GM23338 (cell line): ENCODE data around the gene KRTAP5-2. TPM values are rescaled to one million over a fixed set of nuclear protein-coding genes. Genes with fewer than 3 reads are reported as not detected.

Source experiments
- ATAC-seq: fragments of 200-7000 bp; cut with Tn5 transposase; 3 replicates; pipeline ENCODE4 v1.9.1; 2020
- DNase-seq: peaks from one replicate; pipeline ENCODE4 v3.0.0-alpha.2; 2015; ENCODE audit warnings: low spot score
- H2AFZ ChIP-seq: fragments of 200-600 bp; sonication (generic); 2 replicates; pipeline ENCODE4 v1.8.0; 2016; ENCODE audit warnings: antibody characterized with exemption, mild to moderate bottlenecking, moderate library complexity
- H3F3A ChIP-seq: fragments of 200-600 bp; sonication (generic); replicated peaks from 2 replicates; pipeline ENCODE4 v1.8.0; 2017; ENCODE audit warnings: antibody characterized with exemption, mixed run types, low read depth
- H3K27ac ChIP-seq: fragments of 200-600 bp; sonication (generic); 2 replicates; pipeline ENCODE4 v1.6.1; 2016; ENCODE audit warnings: low read depth
- H3K27me3 ChIP-seq: fragments of 200-600 bp; sonication (generic); 2 replicates; pipeline ENCODE4 v1.8.0; 2016; ENCODE audit warnings: mild to moderate bottlenecking, mixed run types, moderate library complexity; ENCODE audit not compliant: insufficient read depth
- H3K36me3 ChIP-seq: fragments of 200-600 bp; sonication (generic); 2 replicates; pipeline ENCODE4 v1.8.0; 2016; ENCODE audit warnings: mild to moderate bottlenecking; ENCODE audit not compliant: insufficient read depth
- H3K4me1 ChIP-seq: fragments of 200-600 bp; sonication (generic); 2 replicates; pipeline ENCODE4 v1.8.0; 2016; ENCODE audit warnings: mild to moderate bottlenecking, moderate library complexity; ENCODE audit not compliant: insufficient read depth
- H3K4me2 ChIP-seq: fragments of 200-600 bp; sonication (generic); 2 replicates; pipeline ENCODE4 v1.7.1; 2017; ENCODE audit warnings: mixed run types
- H3K4me3 ChIP-seq: fragments of 200-600 bp; sonication (generic); 2 replicates; pipeline ENCODE4 v1.6.1; 2016; ENCODE audit warnings: mixed run types
- H3K79me2 ChIP-seq: fragments of 200-600 bp; sonication (generic); replicated peaks from 2 replicates; pipeline ENCODE4 v1.8.0; 2017; ENCODE audit warnings: mild to moderate bottlenecking; ENCODE audit not compliant: insufficient read depth
- H3K9me2 ChIP-seq: fragments of 200-600 bp; sonication (generic); 2 replicates; pipeline ENCODE4 v1.8.0; 2017; ENCODE audit not compliant: insufficient read depth
- H4K20me1 ChIP-seq: fragments of 200-600 bp; sonication (generic); replicated peaks from 2 replicates; pipeline ENCODE4 v1.8.0; 2017; ENCODE audit warnings: mild to moderate bottlenecking; ENCODE audit not compliant: insufficient read depth
- H3K27ac Mint-ChIP-seq: 2 replicates; pipeline ENCODE4 v1.8.0; 2020; ENCODE audit warnings: inconsistent platforms, mild to moderate bottlenecking, moderate library complexity, mixed read lengths
- H3K27me3 Mint-ChIP-seq: 3 replicates; pipeline ENCODE4 v1.8.0; 2022; ENCODE audit warnings: low read depth, mild to moderate bottlenecking, moderate library complexity, mixed read lengths, inconsistent platforms; ENCODE audit not compliant: insufficient read depth, poor library complexity
- H3K36me3 Mint-ChIP-seq: 3 replicates; pipeline ENCODE4 v1.8.0; 2021; ENCODE audit warnings: low read depth, mild to moderate bottlenecking, inconsistent platforms, moderate library complexity, mixed read lengths
- H3K4me1 Mint-ChIP-seq: 3 replicates; pipeline ENCODE4 v1.8.0; 2020; ENCODE audit warnings: mild to moderate bottlenecking, inconsistent platforms, mixed read lengths
- H3K4me3 Mint-ChIP-seq: 3 replicates; pipeline ENCODE4 v1.8.0; 2021; ENCODE audit warnings: moderate library complexity, mild to moderate bottlenecking, inconsistent platforms, mixed read lengths
- H3K9me3 Mint-ChIP-seq: 3 replicates; pipeline ENCODE4 v1.8.0; 2020; ENCODE audit warnings: moderate library complexity, mild to moderate bottlenecking, inconsistent platforms, mixed read lengths
- CREB1 ChIP-seq: fragments of 250-450 bp; sonication (Bioruptor Pico); IDR thresholded peaks from 2 replicates; pipeline ENCODE4 v1.5.0; 2020; ENCODE audit warnings: low read depth, mild to moderate bottlenecking, moderate library complexity
- CTCF ChIP-seq, 2 experiments: fragments of 200-600 bp in 1 of 2; sonication (generic) in 1 of 2; conservative IDR thresholded peaks; 2 replicates each; pipeline versions ENCODE4 v1.5.1 to v1.6.1; 2016 to 2017; ENCODE audit warnings: antibody characterized with exemption in 2 of 2, low read depth in 2 of 2, mild to moderate bottlenecking in 2 of 2, moderate library complexity in 1 of 2
- EZH2phosphoT487 ChIP-seq: fragments of 200-600 bp; sonication (generic); IDR thresholded peaks from one replicate; pipeline ENCODE4 v1.8.1; 2018; ENCODE audit warnings: antibody characterized with exemption; ENCODE audit not compliant: unreplicated experiment
- NANOG ChIP-seq: IDR thresholded peaks from 2 replicates; pipeline ENCODE4 v1.6.1; 2016; ENCODE audit warnings: antibody characterized with exemption, borderline replicate concordance
- POLR2AphosphoS5 ChIP-seq: IDR thresholded peaks from 2 replicates; pipeline ENCODE4 v1.6.1; 2016; ENCODE audit warnings: antibody characterized with exemption, low read depth
- REST ChIP-seq: IDR thresholded peaks from one replicate; pipeline ENCODE4 v1.6.1; 2018; ENCODE audit warnings: antibody characterized with exemption; ENCODE audit not compliant: unreplicated experiment
- ZNF114 ChIP-seq: fragments of 250-450 bp; sonication (Bioruptor Pico); IDR thresholded peaks from 2 replicates; pipeline ENCODE4 v1.5.0; 2020; ENCODE audit warnings: mild to moderate bottlenecking, moderate library complexity
- ZNF331 ChIP-seq: fragments of 250-450 bp; sonication (Bioruptor Pico); IDR thresholded peaks from 2 replicates; pipeline ENCODE4 v1.5.0; 2020; ENCODE audit warnings: low read depth, mild to moderate bottlenecking, moderate library complexity
- ZNF462 ChIP-seq: fragments of 250-450 bp; sonication (Bioruptor Pico); IDR thresholded peaks from 2 replicates; pipeline ENCODE4 v1.5.0; 2020; ENCODE audit warnings: mild to moderate bottlenecking, moderate library complexity
- polyA plus RNA-seq: library from polyadenylated mRNA; unstranded; fragments of >200 nt; fragmentation: Nextera tagmentation; extraction: Ambion mirVana; gene quantifications from 2 replicates; pipeline ENCODE4 v1.2.1, GENCODE V29; 2016
- total RNA-seq: library from RNA; depleted of rRNA; stranded (reverse); fragments of >200 nt; shearing (Covaris generic); gene quantifications from 2 replicates; pipeline ENCODE4 v1.2.3, GENCODE V29; 2014

The KRTAP5-2 gene
- total and polyA plus RNA-seq, 2 experiments from 2014 or later: not detected

- no peak overlapping the region for H3K4me3 Mint-ChIP-seq
- Histone ChIP-seq H3K27ac (no peak overlapping the region), H3K4me2 (no peak overlapping the region), H3F3A (peaks cover 5% of the 10 kb centered on the region; the same call in 1 of the 2 replicates), H2AFZ (no peak overlapping the region), H3K4me3 (no peak overlapping the region), H3K36me3 (no peaks in the 10 kb centered on the region), H3K27me3 (peaks cover 26% of the 10 kb centered on the region), H3K9me2 (no peaks in the 10 kb centered on the region), H3K4me1 (peaks cover 27% of the 10 kb centered on the region), H4K20me1 (no peaks in the 10 kb centered on the region), H3K79me2 (no peaks in the 10 kb centered on the region)
- H3K36me3 Mint-ChIP-seq: no peaks in the 10 kb centered on the region
- no peak for TF ChIP-seq POLR2AphosphoS5
- peak; percentile 45 to 53 for TF ChIP-seq CTCF (conservative IDR thresholded peaks at IDR 0.05; ENCODE audit: low read depth in 2 of 2)
- H3K9me3 Mint-ChIP-seq: no peaks in the 10 kb centered on the region
- H3K27me3 Mint-ChIP-seq: peaks cover 24% of the 10 kb centered on the region
- H3K4me1 Mint-ChIP-seq: peaks cover 21% of the 10 kb centered on the region
- DNase-seq: no peak
- no peak overlapping the region for H3K27ac Mint-ChIP-seq
- no peak for ATAC-seq
These were observed 31.6 kb downstream of the KRTAP5-2 start for GRCh38 chr11:1566381-1567051.

- peaks cover 25% of the 10 kb centered on the region for H3K4me1 ChIP-seq
- Mint-ChIP-seq H3K4me3 (no peak overlapping the region), H3K27me3 (peaks cover 24% of the 10 kb centered on the region), H3K9me3 (no peaks in the 10 kb centered on the region), H3K4me1 (peaks cover 21% of the 10 kb centered on the region), H3K27ac (no peak overlapping the region), H3K36me3 (no peaks in the 10 kb centered on the region)
- H4K20me1 ChIP-seq: no peaks in the 10 kb centered on the region
- H3K27ac ChIP-seq: no peak overlapping the region
- no peak overlapping the region for H2AFZ ChIP-seq
- no peak overlapping the region for H3K4me2 ChIP-seq
- H3K79me2 ChIP-seq: no peaks in the 10 kb centered on the region
- H3K9me2 ChIP-seq: no peaks in the 10 kb centered on the region
- peaks cover 20% of the 10 kb centered on the region for H3K27me3 ChIP-seq
- H3F3A ChIP-seq: peaks cover 5% of the 10 kb centered on the region; the same call in 1 of the 2 replicates
- no peaks in the 10 kb centered on the region for H3K36me3 ChIP-seq
- ATAC-seq: no peak
- no peak for DNase-seq
- no peak overlapping the region for H3K4me3 ChIP-seq
- TF ChIP-seq REST: no peak
- TF ChIP-seq ZNF331 (CRISPR knock-in tag): no peak
- TF ChIP-seq ZNF114 (CRISPR knock-in tag): no peak
- TF ChIP-seq NANOG: no peak
- TF ChIP-seq ZNF462: no peak
- TF ChIP-seq EZH2phosphoT487: no peak
- no peak for TF ChIP-seq CREB1 (CRISPR knock-in tag)
These were observed 32.2 kb downstream of the KRTAP5-2 start for GRCh38 chr11:1565904-1566247.
